ENCODE measurements around the gene KIF26A. TPM values are rescaled to one million over a fixed set of nuclear protein-coding genes. Genes with fewer than 3 reads are reported as not detected.
"Not testable (repeated sequence)": the region's sequence is repeated elsewhere in the genome, so short reads cannot be mapped to it uniquely, and the experiment has no call there.

Gene KIF26A
- total RNA-seq, 1 donor from 2014 or later = 6.3 TPM

- Histone ChIP-seq H3K9me3 (ENCODE audit: control insufficient read depth in 3 of 3, low read length in 3 of 3) (no peaks in the 10 kb centered on the region), H3K4me3 (ENCODE audit: low read length in 3 of 3) (no peak overlapping the region), H3K36me3 (ENCODE audit: control insufficient read depth in 3 of 3, insufficient read depth in 3 of 3, low read length in 3 of 3) (no peaks in the 10 kb centered on the region), H3K4me1 (ENCODE audit: control insufficient read depth in 3 of 3, insufficient read depth in 3 of 3, low read length in 3 of 3) (no peaks in the 10 kb centered on the region), H3K9ac (ENCODE audit: low read depth in 1 of 3, low read length in 3 of 3) (no peak overlapping the region), H3K27ac (ENCODE audit: low read depth, low read length) (no peak overlapping the region), H3K27me3 (ENCODE audit: control insufficient read depth in 3 of 3, insufficient read depth in 3 of 3, low read length in 3 of 3) (peaks cover 24 to 31% (median 31%) of the 10 kb centered on the region in 3 donors)
Measured at GRCh38 chr14:104204660-104205149, 66.3 kb downstream of the KIF26A start.

GRCh38 chr14:104205781-104206180 is 67.4 kb downstream of the KIF26A start:
- Histone ChIP-seq H3K4me1 (ENCODE audit: control insufficient read depth in 3 of 3, insufficient read depth in 3 of 3, low read length in 3 of 3) (no peaks in the 10 kb centered on the region), H3K9me3 (ENCODE audit: control insufficient read depth in 3 of 3, low read length in 3 of 3) (no peaks in the 10 kb centered on the region), H3K9ac (ENCODE audit: low read depth in 1 of 3, low read length in 3 of 3) (no peak overlapping the region)

GRCh38 chr14:104206281-104206904 is 68.0 kb downstream of the KIF26A start:
- no peak overlapping the region for H3K4me3 ChIP-seq (ENCODE audit: low read length in 3 of 3)
- peaks cover 24 to 42% (median 26%) of the 10 kb centered on the region in 3 donors for H3K27me3 ChIP-seq (ENCODE audit: control insufficient read depth in 3 of 3, insufficient read depth in 3 of 3, low read length in 3 of 3)
- H3K4me1 ChIP-seq (ENCODE audit: control insufficient read depth in 3 of 3, insufficient read depth in 3 of 3, low read length in 3 of 3) = no peaks in the 10 kb centered on the region
- no peak overlapping the region for H3K27ac ChIP-seq (ENCODE audit: low read depth, low read length)
- H3K9me3 ChIP-seq (ENCODE audit: control insufficient read depth in 3 of 3, low read length in 3 of 3) = no peaks in the 10 kb centered on the region
- no peaks in the 10 kb centered on the region for H3K36me3 ChIP-seq (ENCODE audit: control insufficient read depth in 3 of 3, insufficient read depth in 3 of 3, low read length in 3 of 3)
- no peak overlapping the region for H3K9ac ChIP-seq (ENCODE audit: low read depth in 1 of 3, low read length in 3 of 3)

More at GRCh38 chr14:104205781-104206180, 67.4 kb downstream of the KIF26A start:
- Histone ChIP-seq H3K36me3 (ENCODE audit: control insufficient read depth in 3 of 3, insufficient read depth in 3 of 3, low read length in 3 of 3) (no peaks in the 10 kb centered on the region), H3K4me3 (ENCODE audit: low read length in 3 of 3) (no peak overlapping the region), H3K27me3 (ENCODE audit: control insufficient read depth in 3 of 3, insufficient read depth in 3 of 3, low read length in 3 of 3) (peaks cover 24 to 40% (median 31%) of the 10 kb centered on the region in 3 donors), H3K27ac (ENCODE audit: low read depth, low read length) (no peak overlapping the region)

- Histone ChIP-seq H3K9me3 (ENCODE audit: control insufficient read depth in 3 of 3, low read length in 3 of 3) (peaks cover 0 to 2% (median 0%) of the 10 kb centered on the region in 3 donors), H3K27ac (ENCODE audit: low read depth, low read length) (no peak overlapping the region), H3K36me3 (ENCODE audit: control insufficient read depth in 3 of 3, insufficient read depth in 3 of 3, low read length in 3 of 3) (no peaks in the 10 kb centered on the region), H3K27me3 (ENCODE audit: control insufficient read depth in 3 of 3, insufficient read depth in 3 of 3, low read length in 3 of 3) (peaks cover 18 to 43% (median 27%) of the 10 kb centered on the region in 3 donors), H3K4me3 (ENCODE audit: low read length in 3 of 3) (no peak overlapping the region), H3K9ac (ENCODE audit: low read depth in 1 of 3, low read length in 3 of 3) (no peak overlapping the region), H3K4me1 (ENCODE audit: control insufficient read depth in 3 of 3, insufficient read depth in 3 of 3, low read length in 3 of 3) (no peaks in the 10 kb centered on the region)
Measured at GRCh38 chr14:104207142-104208014, 69.0 kb downstream of the KIF26A start.

- not testable (repeated sequence) for H3K9me3 ChIP-seq (ENCODE audit: control insufficient read depth in 3 of 3, low read length in 3 of 3); H3K9ac ChIP-seq (ENCODE audit: low read depth in 1 of 3, low read length in 3 of 3); H3K4me1 ChIP-seq (ENCODE audit: control insufficient read depth in 3 of 3, insufficient read depth in 3 of 3, low read length in 3 of 3); H3K36me3 ChIP-seq (ENCODE audit: control insufficient read depth in 3 of 3, insufficient read depth in 3 of 3, low read length in 3 of 3); H3K4me3 ChIP-seq (ENCODE audit: low read length in 3 of 3); H3K27ac ChIP-seq (ENCODE audit: low read depth, low read length)
- peaks cover 13 to 43% (median 27%) of the 10 kb centered on the region in 3 donors for H3K27me3 ChIP-seq (ENCODE audit: control insufficient read depth in 3 of 3, insufficient read depth in 3 of 3, low read length in 3 of 3)
Measured at GRCh38 chr14:104208015-104208295, 69.6 kb downstream of the KIF26A start.

GRCh38 chr14:104208331-104208730 is 69.9 kb downstream of the KIF26A start:
- not testable (repeated sequence) for H3K27ac ChIP-seq (ENCODE audit: low read depth, low read length); H3K4me1 ChIP-seq (ENCODE audit: control insufficient read depth in 3 of 3, insufficient read depth in 3 of 3, low read length in 3 of 3); H3K9ac ChIP-seq (ENCODE audit: low read depth in 1 of 3, low read length in 3 of 3); H3K36me3 ChIP-seq (ENCODE audit: control insufficient read depth in 3 of 3, insufficient read depth in 3 of 3, low read length in 3 of 3); H3K4me3 ChIP-seq (ENCODE audit: low read length in 3 of 3); H3K9me3 ChIP-seq (ENCODE audit: control insufficient read depth in 3 of 3, low read length in 3 of 3)
- peaks cover 9 to 43% (median 26%) of the 10 kb centered on the region in 3 donors for H3K27me3 ChIP-seq (ENCODE audit: control insufficient read depth in 3 of 3, insufficient read depth in 3 of 3, low read length in 3 of 3)

GRCh38 chr14:104209071-104209470 is 70.7 kb downstream of the KIF26A start:
- H3K9ac ChIP-seq (ENCODE audit: low read depth in 1 of 3, low read length in 3 of 3); H3K27ac ChIP-seq (ENCODE audit: low read depth, low read length); H3K9me3 ChIP-seq (ENCODE audit: control insufficient read depth in 3 of 3, low read length in 3 of 3); H3K36me3 ChIP-seq (ENCODE audit: control insufficient read depth in 3 of 3, insufficient read depth in 3 of 3, low read length in 3 of 3); H3K4me1 ChIP-seq (ENCODE audit: control insufficient read depth in 3 of 3, insufficient read depth in 3 of 3, low read length in 3 of 3); H3K4me3 ChIP-seq (ENCODE audit: low read length in 3 of 3): not testable (repeated sequence)
- H3K27me3 ChIP-seq (ENCODE audit: control insufficient read depth in 3 of 3, insufficient read depth in 3 of 3, low read length in 3 of 3) = peaks cover 8 to 46% (median 30%) of the 10 kb centered on the region in 3 donors

- Histone ChIP-seq H3K4me1 (ENCODE audit: control insufficient read depth in 3 of 3, insufficient read depth in 3 of 3, low read length in 3 of 3) (no peaks in the 10 kb centered on the region), H3K27me3 (ENCODE audit: control insufficient read depth in 3 of 3, insufficient read depth in 3 of 3, low read length in 3 of 3) (peaks cover 8 to 46% (median 33%) of the 10 kb centered on the region in 3 donors), H3K9ac (ENCODE audit: low read depth in 1 of 3, low read length in 3 of 3) (no peak overlapping the region), H3K9me3 (ENCODE audit: control insufficient read depth in 3 of 3, low read length in 3 of 3) (peaks cover 0 to 2% (median 0%) of the 10 kb centered on the region in 3 donors), H3K36me3 (ENCODE audit: control insufficient read depth in 3 of 3, insufficient read depth in 3 of 3, low read length in 3 of 3) (no peaks in the 10 kb centered on the region), H3K27ac (ENCODE audit: low read depth, low read length) (no peak overlapping the region), H3K4me3 (ENCODE audit: low read length in 3 of 3) (no peak overlapping the region)
Measured at GRCh38 chr14:104209985-104210816, 71.8 kb downstream of the KIF26A start.

- no peaks in the 10 kb centered on the region for H3K36me3 ChIP-seq (ENCODE audit: control insufficient read depth in 3 of 3, insufficient read depth in 3 of 3, low read length in 3 of 3)
Measured at GRCh38 chr14:104210817-104211195, 72.4 kb downstream of the KIF26A start.

More at GRCh38 chr14:104210817-104211195, 72.4 kb downstream of the KIF26A start:
- Histone ChIP-seq H3K9me3 (ENCODE audit: control insufficient read depth in 3 of 3, low read length in 3 of 3) (peaks cover 0 to 2% (median 0%) of the 10 kb centered on the region in 3 donors), H3K4me1 (ENCODE audit: control insufficient read depth in 3 of 3, insufficient read depth in 3 of 3, low read length in 3 of 3) (no peaks in the 10 kb centered on the region), H3K27me3 (ENCODE audit: control insufficient read depth in 3 of 3, insufficient read depth in 3 of 3, low read length in 3 of 3) (peaks cover 9 to 46% (median 36%) of the 10 kb centered on the region in 3 donors), H3K4me3 (ENCODE audit: low read length in 3 of 3) (no peak overlapping the region), H3K9ac (ENCODE audit: low read depth in 1 of 3, low read length in 3 of 3) (no peak overlapping the region), H3K27ac (ENCODE audit: low read depth, low read length) (no peak overlapping the region)
